HCT116 (cell line): Measurements from ENCODE around the gene PCGF5. TPM values are rescaled to one million over a fixed set of nuclear protein-coding genes. Genes with fewer than 3 reads are reported as not detected.
"Not testable (repeated sequence)": the region's sequence is repeated elsewhere in the genome, so short reads cannot be mapped to it uniquely, and the experiment has no call there.

Experiments
- ATAC-seq: fragments of 200-7000 bp; cut with Tn5 transposase; 2 replicates; pipeline ENCODE4 v1.9.1; 2020; ENCODE audit warnings: mild to moderate bottlenecking, moderate library complexity
- BruUV-seq: library from RNA; stranded (reverse); fragments of 400-500 nt; replicated peaks from 2 replicates; lab custom pipeline; 2021; lab: Mats Ljungman, UMichigan
- CTCF ChIA-PET: fragments of 300-600 bp; sonication (Branson Sonifier 250); formaldehyde crosslinking; loops from one replicate; lab custom pipeline; 2021; ENCODE audit warnings: antibody characterized with exemption; lab: Charles Lee
- POLR2A ChIA-PET: fragments of 300-600, 350-600 bp; sonication (Branson Sonifier 250); formaldehyde crosslinking; loops from one replicate; lab custom pipeline; 2021; ENCODE audit warnings: antibody characterized with exemption; lab: Charles Lee
- RAD21 ChIA-PET, 2 experiments: fragments of 300-600 bp; sonication (Branson Sonifier 250); formaldehyde crosslinking; loops; one replicate each; lab custom pipeline; 2023; ENCODE audit warnings: low total read pairs in 2 of 2; ENCODE audit not compliant: uncharacterized antibody in 2 of 2, unreplicated experiment in 2 of 2, low non-redundant PET in 1 of 2; lab: Charles Lee
- DNase-seq: peaks from one replicate; pipeline ENCODE4 v3.0.0-alpha.2; 2010; ENCODE audit warnings: low read depth, low spot score
- H2AFZ ChIP-seq: fragments of 200-600 bp; shearing (Covaris generic), sonication (generic); 2 replicates; pipeline ENCODE4 v1.6.1; 2017; ENCODE audit warnings: low read depth, mixed run types, mixed read lengths, antibody characterized with exemption, low read length; ENCODE audit not compliant: poor library complexity, severe bottlenecking
- H3K27ac ChIP-seq: 2 replicates; pipeline ENCODE4 v1.5.1; 2012; ENCODE audit warnings: low read depth, low read length
- H3K27me3 ChIP-seq: fragments of 200-600 bp; sonication (generic); 2 replicates; pipeline ENCODE4 v1.6.1; 2016; ENCODE audit warnings: mixed run types, low read length, mixed read lengths; ENCODE audit not compliant: insufficient read depth
- H3K36me3 ChIP-seq, 2 experiments: fragments of 200-500 bp in 1 of 2; fragments of 200-600 bp in 1 of 2; sonication (Bioruptor generic) in 1 of 2; sonication (generic) in 1 of 2; 2 replicates each; pipeline versions ENCODE4 v1.5.1 to v1.6.1; 2014 to 2016; ENCODE audit warnings: low read length in 2 of 2, inconsistent platforms in 1 of 2, mixed read lengths in 1 of 2, mixed run types in 1 of 2; ENCODE audit not compliant: insufficient read depth in 2 of 2, control insufficient read depth in 1 of 2
- H3K4me1 ChIP-seq, 2 experiments: fragments of 200-600 bp in 1 of 2; sonication (generic) in 1 of 2; 2 replicates each; pipeline versions ENCODE4 v1.5.1 to v1.6.1; 2012 to 2017; ENCODE audit warnings: low read length in 2 of 2, inconsistent platforms in 1 of 2, mild to moderate bottlenecking in 1 of 2, mixed read lengths in 1 of 2, mixed run types in 1 of 2, moderate library complexity in 1 of 2; ENCODE audit not compliant: insufficient read depth in 2 of 2, control insufficient read depth in 1 of 2
- H3K4me2 ChIP-seq: fragments of 200-600 bp; sonication (generic); 2 replicates; pipeline ENCODE4 v1.6.1; 2017; ENCODE audit warnings: mixed run types, low read length, mixed read lengths
- H3K4me3 ChIP-seq, 2 experiments: fragments of 200-600 bp in 1 of 2; sonication (generic) in 1 of 2; replicated peaks in 1 of 2; 2 replicates each; pipeline ENCODE4 v1.5.1; 2011 to 2016; ENCODE audit warnings: low read length in 2 of 2, control low read depth in 1 of 2, low read depth in 1 of 2, mild to moderate bottlenecking in 1 of 2, mixed read lengths in 1 of 2, mixed run types in 1 of 2
- H3K79me2 ChIP-seq: fragments of 200-600 bp; sonication (generic); 2 replicates; pipeline ENCODE4 v1.6.1; 2017; ENCODE audit warnings: mild to moderate bottlenecking, mixed run types, low read length, moderate library complexity, mixed read lengths; ENCODE audit not compliant: insufficient read depth
- H3K9ac ChIP-seq: fragments of 200-600 bp; sonication (generic); 2 replicates; pipeline ENCODE4 v1.6.1; 2016; ENCODE audit warnings: low read length, mixed read lengths
- H3K9me2 ChIP-seq: fragments of 200-600 bp; sonication (generic), shearing (Covaris generic); 2 replicates; pipeline ENCODE4 v1.6.1; 2017; ENCODE audit warnings: mixed run types, mild to moderate bottlenecking, moderate library complexity; ENCODE audit not compliant: insufficient read depth
- H3K9me3 ChIP-seq, 2 experiments: fragments of 200-500 bp in 1 of 2; fragments of 200-600 bp in 1 of 2; sonication (Bioruptor generic) in 1 of 2; sonication (generic) in 1 of 2; 2 replicates each; pipeline ENCODE4 v1.6.1; 2014 to 2017; ENCODE audit warnings: low read length in 2 of 2, mixed read lengths in 2 of 2, inconsistent platforms in 1 of 2, low read depth in 1 of 2, mild to moderate bottlenecking in 1 of 2, mixed run types in 1 of 2, moderate library complexity in 1 of 2; ENCODE audit not compliant: control insufficient read depth in 1 of 2, insufficient read depth in 1 of 2
- H4K20me1 ChIP-seq: fragments of 200-600 bp; sonication (generic), shearing (Covaris generic); 2 replicates; pipeline ENCODE4 v1.6.1; 2017; ENCODE audit warnings: mixed run types, mild to moderate bottlenecking, moderate library complexity; ENCODE audit not compliant: insufficient read depth
- CBX3 ChIP-seq: IDR thresholded peaks from 2 replicates; pipeline ENCODE4 v1.6.1; 2012; ENCODE audit warnings: low read depth
- EZH2 ChIP-seq: fragments of 200-600 bp; sonication (generic); IDR thresholded peaks from 2 replicates; pipeline ENCODE4 v1.6.1; 2017; ENCODE audit warnings: antibody characterized with exemption, mixed run types
- EZH2phosphoT487 ChIP-seq: fragments of 200-600 bp; IDR thresholded peaks from 2 replicates; pipeline ENCODE4 v1.6.1; 2018; ENCODE audit warnings: antibody characterized with exemption, borderline replicate concordance
- FOSL1 ChIP-seq: IDR thresholded peaks from 2 replicates; pipeline ENCODE4 v1.6.1; 2012; ENCODE audit warnings: low read depth
- POLR2A ChIP-seq: IDR thresholded peaks from 2 replicates; pipeline ENCODE4 v1.7.0; 2011; ENCODE audit warnings: borderline replicate concordance; ENCODE audit not compliant: insufficient read depth, insufficient read length; ENCODE audit errors: extremely low read depth
- POLR2AphosphoS5 ChIP-seq: IDR thresholded peaks from 2 replicates; pipeline ENCODE4 v1.6.1; 2011; ENCODE audit warnings: mild to moderate bottlenecking, low read depth, low read length, moderate library complexity
- SIN3A ChIP-seq: IDR thresholded peaks from 2 replicates; pipeline ENCODE4 v1.6.1; 2012; ENCODE audit warnings: low read depth
- SRF ChIP-seq: IDR thresholded peaks from 2 replicates; pipeline ENCODE4 v1.6.1; 2012; ENCODE audit warnings: low read depth
- TCF7L2 ChIP-seq: IDR thresholded peaks from 2 replicates; pipeline ENCODE4 v1.7.0; 2011; ENCODE audit warnings: borderline replicate concordance, inconsistent platforms; ENCODE audit not compliant: insufficient read depth, insufficient read length; ENCODE audit errors: extremely low read depth
- ZBTB33 ChIP-seq: IDR thresholded peaks from 2 replicates; pipeline ENCODE4 v1.6.1; 2011; ENCODE audit warnings: mild to moderate bottlenecking, low read length, moderate library complexity; ENCODE audit not compliant: insufficient replicate concordance; ENCODE audit errors: extremely low read depth
- ZNF274 ChIP-seq: fragments of 200-500 bp; sonication (Bioruptor generic); IDR thresholded peaks from 2 replicates; pipeline ENCODE4 v1.6.1; 2014; ENCODE audit warnings: mild to moderate bottlenecking, low read depth, low read length, inconsistent platforms
- intact Hi-C: fragments of 100-400 bp; cut with micrococcal nuclease; formaldehyde crosslinking; loops from 2 replicates; pipeline ENCODE4 v1.10.0; 2022
- total RNA-seq: library from RNA; stranded (reverse); gene quantifications from one replicate; pipeline ENCODE4 v1.2.1, GENCODE V29; 2021; ENCODE audit not compliant: unreplicated experiment
- TF ChIP-seq, protein P1 (sequence below): IDR thresholded peaks from 2 replicates; pipeline ENCODE4 v1.6.1; 2012; ENCODE audit warnings: low read depth

The PCGF5 gene
- total RNA-seq, 1 experiment from 2014 or later = 27.5 TPM

- Histone ChIP-seq H3K4me3 (no peak overlapping the region), H2AFZ (no peak overlapping the region), H4K20me1 (no peaks in the 10 kb centered on the region), H3K9me2 (no peaks in the 10 kb centered on the region), H3K9me3 (no peaks in the 10 kb centered on the region), H3K9ac (no peak overlapping the region), H3K4me1 (no peaks in the 10 kb centered on the region), H3K4me2 (no peak overlapping the region), H3K79me2 (no peaks in the 10 kb centered on the region), H3K36me3 (0 out of 4 replicates have a peak, but pooled peaks cover 0 to 2% of the 10 kb centered on the region in 2 experiments), H3K27me3 (no peaks in the 10 kb centered on the region), H3K27ac (no peak overlapping the region)
- ChIA-PET POLR2A (no interaction called here), RAD21 (no interaction called here), CTCF (no interaction called here)
- no TSS peak for BruUV-seq
- intact Hi-C loops = no loop called here
- ATAC-seq = no peak
- no peak for DNase-seq
- no peak for TF ChIP-seq POLR2AphosphoS5
- TF ChIP-seq FOSL1 = no peak
- TF ChIP-seq SIN3A = no peak
- TF ChIP-seq, protein P1, sequence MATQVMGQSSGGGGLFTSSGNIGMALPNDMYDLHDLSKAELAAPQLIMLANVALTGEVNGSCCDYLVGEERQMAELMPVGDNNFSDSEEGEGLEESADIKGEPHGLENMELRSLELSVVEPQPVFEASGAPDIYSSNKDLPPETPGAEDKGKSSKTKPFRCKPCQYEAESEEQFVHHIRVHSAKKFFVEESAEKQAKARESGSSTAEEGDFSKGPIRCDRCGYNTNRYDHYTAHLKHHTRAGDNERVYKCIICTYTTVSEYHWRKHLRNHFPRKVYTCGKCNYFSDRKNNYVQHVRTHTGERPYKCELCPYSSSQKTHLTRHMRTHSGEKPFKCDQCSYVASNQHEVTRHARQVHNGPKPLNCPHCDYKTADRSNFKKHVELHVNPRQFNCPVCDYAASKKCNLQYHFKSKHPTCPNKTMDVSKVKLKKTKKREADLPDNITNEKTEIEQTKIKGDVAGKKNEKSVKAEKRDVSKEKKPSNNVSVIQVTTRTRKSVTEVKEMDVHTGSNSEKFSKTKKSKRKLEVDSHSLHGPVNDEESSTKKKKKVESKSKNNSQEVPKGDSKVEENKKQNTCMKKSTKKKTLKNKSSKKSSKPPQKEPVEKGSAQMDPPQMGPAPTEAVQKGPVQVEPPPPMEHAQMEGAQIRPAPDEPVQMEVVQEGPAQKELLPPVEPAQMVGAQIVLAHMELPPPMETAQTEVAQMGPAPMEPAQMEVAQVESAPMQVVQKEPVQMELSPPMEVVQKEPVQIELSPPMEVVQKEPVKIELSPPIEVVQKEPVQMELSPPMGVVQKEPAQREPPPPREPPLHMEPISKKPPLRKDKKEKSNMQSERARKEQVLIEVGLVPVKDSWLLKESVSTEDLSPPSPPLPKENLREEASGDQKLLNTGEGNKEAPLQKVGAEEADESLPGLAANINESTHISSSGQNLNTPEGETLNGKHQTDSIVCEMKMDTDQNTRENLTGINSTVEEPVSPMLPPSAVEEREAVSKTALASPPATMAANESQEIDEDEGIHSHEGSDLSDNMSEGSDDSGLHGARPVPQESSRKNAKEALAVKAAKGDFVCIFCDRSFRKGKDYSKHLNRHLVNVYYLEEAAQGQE = no peak
- TF ChIP-seq POLR2A = no peak
- no peak for TF ChIP-seq EZH2phosphoT487
- no peak for TF ChIP-seq TCF7L2
- no peak for TF ChIP-seq ZNF274
- no peak for TF ChIP-seq CBX3
- TF ChIP-seq ZBTB33 = no peak
- no peak for TF ChIP-seq SRF
- no peak for TF ChIP-seq EZH2
- TF ChIP-seq, all 23 proteins: peak for 0
Observed at GRCh38 chr10:91257310-91257709, 36.8 kb downstream of the PCGF5 start.

- H2AFZ ChIP-seq, H3K4me2 ChIP-seq, H3K9me3 ChIP-seq, H3K36me3 ChIP-seq, POLR2A ChIA-PET, H4K20me1 ChIP-seq, intact Hi-C loops, H3K9me2 ChIP-seq, H3K4me1 ChIP-seq, ATAC-seq, H3K27me3 ChIP-seq, H3K9ac ChIP-seq, H3K79me2 ChIP-seq, RAD21 ChIA-PET, DNase-seq, H3K27ac ChIP-seq, BruUV-seq, H3K4me3 ChIP-seq: not testable (repeated sequence)
- CTCF ChIA-PET = interaction anchor here (1.5 kb wide), 1 partner anchor 9 kb away, joined by 5 read pairs; no protein-coding TSS in a partner anchor
Observed at GRCh38 chr10:91260417-91260816, 40.0 kb downstream of the PCGF5 start.
